Measurements from ENCODE around the gene KCNK10. TPM values are rescaled to one million over a fixed set of nuclear protein-coding genes. Genes with fewer than 3 reads are reported as not detected.

Gene KCNK10
- total and polyA plus RNA-seq, 3 experiments from 2014 or later, result not detected

DNA sequence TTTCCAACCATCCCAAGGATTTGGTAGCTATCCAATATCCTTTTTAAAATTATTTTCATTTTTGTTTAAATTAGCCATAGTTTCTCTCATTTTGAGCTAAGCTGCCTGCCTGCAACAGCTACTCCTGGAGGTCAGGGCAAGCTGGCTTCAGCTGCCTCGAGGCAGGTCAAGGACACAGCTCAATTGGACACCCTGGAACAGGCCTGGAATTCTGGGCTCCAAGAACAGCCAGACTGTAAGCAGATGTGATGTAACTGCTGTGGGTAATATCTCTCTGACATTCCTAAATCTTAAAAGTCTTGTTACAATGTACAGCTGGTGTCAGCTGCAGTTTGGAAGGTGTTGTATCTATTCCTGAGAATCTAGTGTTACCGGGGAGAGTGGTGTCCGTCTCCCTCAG lies 119.8 kb downstream of the KCNK10 start:
- POLR2A ChIA-PET, result no interaction called here
- Mint-ChIP-seq H3K36me3 (no peaks in the 10 kb centered on the region), H3K9me3 (no peaks in the 10 kb centered on the region), H3K27ac (no peak overlapping the region), H3K27me3 (peaks cover 14 to 46% of the 10 kb centered on the region in 2 donors), H3K4me3 (no peak overlapping the region), H3K4me1 (no peaks in the 10 kb centered on the region)
- CTCF ChIA-PET, result no interaction called here
- Histone ChIP-seq H3K27ac (ENCODE audit: low read depth, low read length) (no peak overlapping the region), H3K36me3 (ENCODE audit: insufficient read depth, low read length) (no peaks in the 10 kb centered on the region), H3K27me3 (ENCODE audit: insufficient read depth, low read length, poor library complexity, severe bottlenecking) (no peaks in the 10 kb centered on the region), H3K4me1 (ENCODE audit: insufficient read depth, low read length) (no peaks in the 10 kb centered on the region), H3K9me3 (ENCODE audit: low read length) (no peaks in the 10 kb centered on the region), H3K4me3 (ENCODE audit: low read length) (no peak overlapping the region)
- no peak for DNase-seq

DNA sequence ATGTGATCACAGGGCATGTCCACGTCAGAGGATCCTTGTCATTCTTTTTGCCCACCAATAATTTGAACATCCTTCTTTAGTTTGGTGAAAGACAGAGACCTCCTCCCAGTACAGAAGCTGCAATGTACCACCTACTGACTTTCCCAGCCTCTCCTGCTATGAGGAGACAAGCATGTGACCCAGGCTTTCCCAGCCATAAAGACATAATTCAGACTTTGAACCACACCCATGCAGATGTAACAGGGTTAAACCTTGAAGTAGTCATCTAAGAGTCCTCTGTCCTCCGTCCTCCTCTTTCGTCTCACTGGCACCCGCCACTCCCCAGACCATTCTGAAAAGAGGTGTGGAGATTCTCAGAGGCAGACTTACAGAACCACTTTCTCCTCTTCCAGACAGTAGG lies 120.8 kb downstream of the KCNK10 start:
- Histone ChIP-seq H3K4me3 (ENCODE audit: low read length) (no peak overlapping the region), H3K4me1 (ENCODE audit: insufficient read depth, low read length) (no peaks in the 10 kb centered on the region), H3K36me3 (ENCODE audit: insufficient read depth, low read length) (no peaks in the 10 kb centered on the region), H3K27me3 (ENCODE audit: insufficient read depth, low read length, poor library complexity, severe bottlenecking) (no peaks in the 10 kb centered on the region), H3K9me3 (ENCODE audit: low read length) (no peaks in the 10 kb centered on the region), H3K27ac (ENCODE audit: low read depth, low read length) (no peak overlapping the region)
- Mint-ChIP-seq H3K36me3 (no peaks in the 10 kb centered on the region), H3K4me3 (no peak overlapping the region), H3K27me3 (peaks cover 17 to 38% of the 10 kb centered on the region in 2 donors), H3K27ac (no peak overlapping the region), H3K4me1 (no peaks in the 10 kb centered on the region), H3K9me3 (no peaks in the 10 kb centered on the region)
- POLR2A ChIA-PET, result no interaction called here
- DNase-seq, result no peak
- CTCF ChIA-PET, result no interaction called here

GRCh38 chr14:88201851-88202250 lies 121.2 kb downstream of the KCNK10 start:
- Mint-ChIP-seq H3K27ac (no peak overlapping the region), H3K36me3 (no peaks in the 10 kb centered on the region), H3K27me3 (peaks cover 17 to 38% of the 10 kb centered on the region in 2 donors), H3K4me3 (no peak overlapping the region), H3K4me1 (no peaks in the 10 kb centered on the region), H3K9me3 (no peaks in the 10 kb centered on the region)
- Histone ChIP-seq H3K36me3 (ENCODE audit: insufficient read depth, low read length) (no peaks in the 10 kb centered on the region), H3K4me1 (ENCODE audit: insufficient read depth, low read length) (no peaks in the 10 kb centered on the region), H3K27me3 (ENCODE audit: insufficient read depth, low read length, poor library complexity, severe bottlenecking) (no peaks in the 10 kb centered on the region), H3K27ac (ENCODE audit: low read depth, low read length) (no peak overlapping the region), H3K9me3 (ENCODE audit: low read length) (no peaks in the 10 kb centered on the region), H3K4me3 (ENCODE audit: low read length) (no peak overlapping the region)
- CTCF ChIA-PET, result no interaction called here
- DNase-seq, result no peak
- POLR2A ChIA-PET, result no interaction called here

DNA sequence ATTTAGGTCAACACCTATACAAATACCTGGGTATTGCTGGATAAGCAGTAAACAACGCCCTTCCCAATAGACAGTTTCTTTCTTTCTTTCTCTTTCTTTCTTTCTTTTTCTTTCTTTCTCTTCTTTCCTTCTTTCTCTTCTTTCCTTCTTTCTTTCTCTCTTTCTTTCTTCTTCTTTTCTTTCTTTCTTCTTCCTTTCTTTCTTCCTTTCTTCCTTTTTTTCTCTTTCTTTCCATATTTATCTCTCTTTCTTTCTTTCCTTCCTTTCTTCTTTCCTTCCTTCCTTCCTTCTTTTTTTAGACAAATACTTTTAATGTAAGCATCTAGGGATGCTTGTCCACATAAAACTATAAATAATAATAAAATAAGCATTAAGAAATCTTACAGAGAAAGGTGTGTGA lies 123.2 kb downstream of the KCNK10 start:
- ChIA-PET CTCF (no interaction called here), POLR2A (no interaction called here)
- Mint-ChIP-seq H3K36me3 (peaks cover 0 to 1% (median 0%) of the 10 kb centered on the region in 3 donors), H3K27me3 (peaks cover 17 to 40% of the 10 kb centered on the region in 2 donors), H3K27ac (no peak overlapping the region), H3K4me3 (no peak overlapping the region), H3K9me3 (no peaks in the 10 kb centered on the region), H3K4me1 (no peaks in the 10 kb centered on the region)
- Histone ChIP-seq H3K27me3 (ENCODE audit: insufficient read depth, low read length, poor library complexity, severe bottlenecking) (peaks cover 1% of the 10 kb centered on the region), H3K9me3 (ENCODE audit: low read length) (no peaks in the 10 kb centered on the region), H3K36me3 (ENCODE audit: insufficient read depth, low read length) (no peaks in the 10 kb centered on the region), H3K4me1 (ENCODE audit: insufficient read depth, low read length) (no peaks in the 10 kb centered on the region), H3K27ac (ENCODE audit: low read depth, low read length) (no peak overlapping the region), H3K4me3 (ENCODE audit: low read length) (no peak overlapping the region)
- no peak for DNase-seq

DNA sequence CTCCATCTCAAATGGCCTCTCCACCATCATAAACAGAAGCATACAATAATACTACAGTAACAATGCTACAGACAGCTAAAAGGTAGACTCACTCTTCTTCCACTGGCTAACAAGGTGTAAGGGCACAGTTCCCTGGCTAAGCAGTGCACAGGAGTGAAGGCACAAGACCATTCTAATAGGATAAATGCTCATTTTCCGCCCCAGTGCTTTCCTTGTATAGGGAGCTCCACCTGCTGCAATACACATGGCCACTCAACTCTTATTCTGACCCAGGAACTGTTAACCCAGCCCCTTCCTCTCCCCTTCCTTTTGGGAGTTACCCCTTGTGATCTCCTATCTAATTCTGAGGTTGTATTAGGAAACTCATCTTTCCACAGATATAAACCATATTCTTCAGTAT lies 124.6 kb downstream of the KCNK10 start:
- CTCF ChIA-PET, result interaction anchor here (1.0 to 1.2 kb wide), 2 partner anchors 8 to 11 kb away, joined by 3 to 4 read pairs; no protein-coding TSS in a partner anchor
- H3K36me3 Mint-ChIP-seq, result peaks cover 0 to 1% (median 0%) of the 10 kb centered on the region in 3 donors

GRCh38 chr14:88196925-88197324 lies 126.1 kb downstream of the KCNK10 start:
- Histone ChIP-seq H3K9me3 (ENCODE audit: low read length) (no peaks in the 10 kb centered on the region), H3K27me3 (ENCODE audit: insufficient read depth, low read length, poor library complexity, severe bottlenecking) (peaks cover 8% of the 10 kb centered on the region), H3K36me3 (ENCODE audit: insufficient read depth, low read length) (no peaks in the 10 kb centered on the region), H3K4me3 (ENCODE audit: low read length) (no peak overlapping the region), H3K27ac (ENCODE audit: low read depth, low read length) (no peak overlapping the region), H3K4me1 (ENCODE audit: insufficient read depth, low read length) (no peaks in the 10 kb centered on the region)
- Mint-ChIP-seq H3K27me3 (peaks cover 13 to 45% of the 10 kb centered on the region in 2 donors), H3K9me3 (no peaks in the 10 kb centered on the region), H3K4me1 (no peaks in the 10 kb centered on the region), H3K36me3 (peaks cover 0 to 1% (median 0%) of the 10 kb centered on the region in 3 donors), H3K27ac (no peak overlapping the region), H3K4me3 (no peak overlapping the region)
- CTCF ChIA-PET, result no interaction called here
- no peak for DNase-seq
- POLR2A ChIA-PET, result no interaction called here

More for the DNA sequence above, 124.6 kb downstream of the KCNK10 start:
- Histone ChIP-seq H3K27me3 (ENCODE audit: insufficient read depth, low read length, poor library complexity, severe bottlenecking) (peaks cover 8% of the 10 kb centered on the region), H3K9me3 (ENCODE audit: low read length) (no peaks in the 10 kb centered on the region), H3K27ac (ENCODE audit: low read depth, low read length) (no peak overlapping the region), H3K4me3 (ENCODE audit: low read length) (no peak overlapping the region), H3K36me3 (ENCODE audit: insufficient read depth, low read length) (no peaks in the 10 kb centered on the region), H3K4me1 (ENCODE audit: insufficient read depth, low read length) (no peaks in the 10 kb centered on the region)
- POLR2A ChIA-PET, result no interaction called here
- Mint-ChIP-seq H3K4me1 (no peaks in the 10 kb centered on the region), H3K9me3 (no peaks in the 10 kb centered on the region), H3K27me3 (peaks cover 16 to 42% of the 10 kb centered on the region in 2 donors), H3K27ac (no peak overlapping the region), H3K4me3 (no peak overlapping the region)
- DNase-seq, result no peak

- Histone ChIP-seq H3K27ac (ENCODE audit: low read depth, low read length) (no peak overlapping the region), H3K9me3 (ENCODE audit: low read length) (no peaks in the 10 kb centered on the region), H3K4me3 (ENCODE audit: low read length) (no peak overlapping the region), H3K27me3 (ENCODE audit: insufficient read depth, low read length, poor library complexity, severe bottlenecking) (peaks cover 8% of the 10 kb centered on the region), H3K36me3 (ENCODE audit: insufficient read depth, low read length) (no peaks in the 10 kb centered on the region), H3K4me1 (ENCODE audit: insufficient read depth, low read length) (no peaks in the 10 kb centered on the region)
- no peak overlapping the region for H3K27ac Mint-ChIP-seq
- DNase-seq, result no peak
- CTCF ChIA-PET, result interaction anchor here (0.7 kb wide), 1 partner anchor 252 kb away, joined by 3 read pairs; no protein-coding TSS in a partner anchor
- POLR2A ChIA-PET, result no interaction called here
- no peak overlapping the region for H3K4me3 Mint-ChIP-seq
- H3K27me3 Mint-ChIP-seq, result peaks cover 14 to 47% of the 10 kb centered on the region in 2 donors
- H3K4me1 Mint-ChIP-seq, result no peaks in the 10 kb centered on the region
- no peaks in the 10 kb centered on the region for H3K9me3 Mint-ChIP-seq
- H3K36me3 Mint-ChIP-seq, result peaks cover 0 to 1% (median 0%) of the 10 kb centered on the region in 3 donors
Measured at GRCh38 chr14:88196116-88196890, 126.8 kb downstream of the KCNK10 start.

DNA sequence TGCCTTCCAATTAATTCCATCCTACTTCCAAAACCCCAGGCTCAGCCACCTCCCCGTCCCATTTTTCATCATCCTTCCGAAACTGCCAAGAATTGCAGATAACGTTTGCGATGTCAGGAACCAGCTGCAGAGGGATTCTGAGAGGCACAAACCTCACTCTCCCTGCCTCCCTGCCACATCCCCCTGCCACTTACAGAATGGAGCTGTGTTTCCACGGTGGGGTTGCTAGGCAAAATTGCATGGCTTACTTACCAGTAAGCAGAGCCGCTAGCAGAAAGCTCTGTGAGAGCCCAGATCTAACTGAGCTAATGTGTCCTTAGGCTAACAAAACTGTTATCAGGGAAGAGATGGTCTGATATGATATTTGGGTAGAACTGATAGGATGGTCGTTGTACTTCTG lies 127.4 kb downstream of the KCNK10 start:
- peaks cover 8% of the 10 kb centered on the region for H3K27me3 ChIP-seq (ENCODE audit: insufficient read depth, low read length, poor library complexity, severe bottlenecking)
- no peak overlapping the region for H3K27ac Mint-ChIP-seq
- H3K36me3 Mint-ChIP-seq, result peaks cover 0 to 1% (median 0%) of the 10 kb centered on the region in 3 donors
- H3K27ac ChIP-seq (ENCODE audit: low read depth, low read length), result no peak overlapping the region
- H3K4me1 Mint-ChIP-seq, result no peaks in the 10 kb centered on the region
- H3K4me3 ChIP-seq (ENCODE audit: low read length), result no peak overlapping the region
- ChIA-PET CTCF (interaction anchor here (0.7 kb wide), 1 partner anchor 251 kb away, joined by 3 read pairs; no protein-coding TSS in a partner anchor), POLR2A (no interaction called here)
- H3K36me3 ChIP-seq (ENCODE audit: insufficient read depth, low read length), result no peaks in the 10 kb centered on the region
- no peak for DNase-seq
- no peaks in the 10 kb centered on the region for H3K9me3 ChIP-seq (ENCODE audit: low read length)
- no peaks in the 10 kb centered on the region for H3K4me1 ChIP-seq (ENCODE audit: insufficient read depth, low read length)
- no peaks in the 10 kb centered on the region for H3K9me3 Mint-ChIP-seq
- H3K4me3 Mint-ChIP-seq, result no peak overlapping the region
- peaks cover 20 to 47% of the 10 kb centered on the region in 2 donors for H3K27me3 Mint-ChIP-seq
